Peyer's patch (tissue), 4 donors: Measurements from ENCODE around the gene FARSA. TPM values are rescaled to one million over a fixed set of nuclear protein-coding genes. Genes with fewer than 3 reads are reported as not detected.
"Not testable (repeated sequence)": the region's sequence is repeated elsewhere in the genome, so short reads cannot be mapped to it uniquely, and the experiment has no call there.

ENCODE experiments used
- DNase-seq, 3 donors: peaks; one replicate each; pipeline ENCODE4 v3.0.0-alpha.2; 2017 to 2019
- H3K27ac ChIP-seq, 4 donors: fragments of 200-600 bp; sonication (generic); one replicate each; pipeline ENCODE4 v1.5.1; 2016 to 2019
- H3K27me3 ChIP-seq, 2 donors: fragments of 200-600 bp; sonication (generic); one replicate each; pipeline ENCODE4 v1.5.1; 2019
- H3K36me3 ChIP-seq, 3 donors: fragments of 200-600 bp; sonication (generic); one replicate each; pipeline ENCODE4 v1.5.1; 2016 to 2019
- H3K4me1 ChIP-seq, 4 donors: fragments of 200-600 bp; sonication (generic); one replicate each; pipeline ENCODE4 v1.5.1; 2016 to 2019
- H3K4me3 ChIP-seq, 4 donors: fragments of 200-600 bp; sonication (generic); 1 replicate in 3 of 4; 2 replicates in 1 of 4; pipeline ENCODE4 v1.5.1; 2016 to 2019; ENCODE audit warnings: mild to moderate bottlenecking in 1 of 4
- H3K9me3 ChIP-seq, 4 donors: fragments of 200-600 bp; sonication (generic); one replicate each; pipeline ENCODE4 v1.5.1; 2016 to 2019; ENCODE audit warnings: mild to moderate bottlenecking in 1 of 4
- CTCF ChIP-seq, 6 experiments: fragments of 450-650 bp in 4 of 6; fragments of 200-600 bp in 2 of 6; sonication (generic) in 1 of 6; IDR thresholded peaks; one replicate each; pipeline ENCODE4 v1.5.1; 2017 to 2019; ENCODE audit warnings: antibody characterized with exemption in 6 of 6, mild to moderate bottlenecking in 3 of 6, moderate library complexity in 1 of 6
- POLR2A ChIP-seq, 2 donors: fragments of 450-650 bp; IDR thresholded peaks; one replicate each; pipeline ENCODE4 v1.5.1; 2017; ENCODE audit warnings: antibody characterized with exemption in 2 of 2, mild to moderate bottlenecking in 2 of 2, moderate library complexity in 2 of 2
- total RNA-seq, 4 donors: library from RNA; depleted of rRNA; stranded (reverse); fragments of >200 nt; gene quantifications; one replicate each; pipeline ENCODE4 v1.1.0, GENCODE V29; 2016

Gene FARSA
- total RNA-seq, 4 donors from 2014 or later = 35.4 to 54.5 (median 48.3) TPM

- peaks cover 0 to 16% (median 12%) of the 10 kb centered on the region in 4 donors for H3K4me1 ChIP-seq
- H3K36me3 ChIP-seq = peaks cover 0 to 41% (median 0%) of the 10 kb centered on the region in 3 donors
- H3K27me3 ChIP-seq = no peaks in the 10 kb centered on the region
- no peak overlapping the region for H3K27ac ChIP-seq
- TF ChIP-seq POLR2A (IDR thresholded peaks at IDR 0.05) = no peak
- TF ChIP-seq CTCF (IDR thresholded peaks at IDR 0.05) = no peak
- no peaks in the 10 kb centered on the region for H3K9me3 ChIP-seq
- no peak overlapping the region for H3K4me3 ChIP-seq
- no peak for DNase-seq
Measured at GRCh38 chr19:12893582-12893981, 39.9 kb downstream of the FARSA start.

GRCh38 chr19:12891553-12892021 lies 41.9 kb downstream of the FARSA start:
- DNase-seq = peak in 1 of 3 donors; percentile 57
- H3K4me3 ChIP-seq = peak overlapping the region; percentile 81 to 95 (median 94)
- H3K36me3 ChIP-seq = peaks cover 0 to 25% (median 0%) of the 10 kb centered on the region in 3 donors
- no peaks in the 10 kb centered on the region for H3K27me3 ChIP-seq
- peaks cover 0 to 16% (median 12%) of the 10 kb centered on the region in 4 donors for H3K4me1 ChIP-seq
- H3K9me3 ChIP-seq = no peaks in the 10 kb centered on the region
- peak overlapping the region; percentile 82 to 84 (median 82) for H3K27ac ChIP-seq
- TF ChIP-seq CTCF (IDR thresholded peaks at IDR 0.05) (no peak), POLR2A (IDR thresholded peaks at IDR 0.05) (no peak)

GRCh38 chr19:12890787-12891552 lies 42.5 kb downstream of the FARSA start, which contains the start of gene GCDH:
Gene GCDH, plus strand, starts transcription at chr19:12891160. Its CDS starts 145 bp downstream, at chr19:12891305.
- no peaks in the 10 kb centered on the region for H3K9me3 ChIP-seq
- peak; percentile 79 to 92 for TF ChIP-seq POLR2A (IDR thresholded peaks at IDR 0.05)
- peak in 2 of 6 experiments; percentile 15 to 34 for TF ChIP-seq CTCF (IDR thresholded peaks at IDR 0.05)
- H3K27me3 ChIP-seq = peaks cover 0 to under 1% of the 10 kb centered on the region in 2 donors
- peak within 1 kb of the TSS; percentile 82 to 84 (median 82) for H3K27ac ChIP-seq
- peak; percentile 96 to 99 (median 97) for DNase-seq
- peaks cover 0 to 16% (median 13%) of the 10 kb centered on the region in 4 donors for H3K4me1 ChIP-seq
- peak within 1 kb of the TSS; percentile 81 to 95 (median 94) for H3K4me3 ChIP-seq
- H3K36me3 ChIP-seq = peaks cover 0 to 19% (median 0%) of the 10 kb centered on the region in 3 donors

GRCh38 chr19:12890299-12890786 lies 43.2 kb downstream of the FARSA start:
- Histone ChIP-seq H3K27ac (peak overlapping the region; percentile 45 to 84 (median 77)), H3K4me1 (peaks cover 0 to 22% (median 16%) of the 10 kb centered on the region in 4 donors), H3K4me3 (peak overlapping the region; percentile 81 to 95 (median 94)), H3K36me3 (peaks cover 0 to 17% (median 0%) of the 10 kb centered on the region in 3 donors)
- not testable (repeated sequence) for DNase-seq, H3K27me3 ChIP-seq, H3K9me3 ChIP-seq

GRCh38 chr19:12888006-12888603 lies 45.4 kb downstream of the FARSA start:
- Histone ChIP-seq H3K27ac (no peak overlapping the region), H3K27me3 (peaks cover 0 to 10% of the 10 kb centered on the region in 2 donors), H3K4me1 (peaks cover 0 to 29% (median 19%) of the 10 kb centered on the region in 4 donors), H3K9me3 (peaks cover 0 to 8% (median 0%) of the 10 kb centered on the region in 4 donors), H3K4me3 (no peak overlapping the region), H3K36me3 (peaks cover 0 to 4% (median 0%) of the 10 kb centered on the region in 3 donors)
- no peak for DNase-seq
- TF ChIP-seq CTCF (IDR thresholded peaks at IDR 0.05) (no peak), POLR2A (IDR thresholded peaks at IDR 0.05) (no peak)
